C4-2B (cell line): ENCODE data around the gene TNFRSF11A.

Source experiments
- H3K27ac ChIP-seq: fragments of 450-650 bp; 2 replicates; pipeline ENCODE4 v1.5.1; 2017
- CTCF ChIP-seq: fragments of 450-650 bp; conservative IDR thresholded peaks from 2 replicates; pipeline ENCODE4 v1.5.1; 2017; ENCODE audit warnings: mild to moderate bottlenecking
- ZFX ChIP-seq: fragments of 450-650 bp; IDR thresholded peaks from 2 replicates; pipeline ENCODE4 v1.6.1; 2017

TNFRSF11A gene

GRCh38 chr18:62361288-62361687 lies 36.2 kb downstream of the TNFRSF11A start:
- H3K27ac ChIP-seq = no peak overlapping the region
- no peak for TF ChIP-seq CTCF
- TF ChIP-seq ZFX = no peak

- TF ChIP-seq ZFX (no peak), CTCF (no peak)
- no peak overlapping the region for H3K27ac ChIP-seq
Measured at GRCh38 chr18:62364558-62364957, 39.4 kb downstream of the TNFRSF11A start.

- TF ChIP-seq ZFX = no peak
- no peak for TF ChIP-seq CTCF
- H3K27ac ChIP-seq = no peak overlapping the region
Measured at GRCh38 chr18:62365420-62365819, 40.3 kb downstream of the TNFRSF11A start.

- no peak overlapping the region for H3K27ac ChIP-seq
- no peak for TF ChIP-seq ZFX
- TF ChIP-seq CTCF = no peak
Measured at GRCh38 chr18:62366992-62367391, 41.9 kb downstream of the TNFRSF11A start.

- TF ChIP-seq CTCF (no peak), ZFX (no peak)
- H3K27ac ChIP-seq = no peak overlapping the region
Measured at GRCh38 chr18:62368100-62368499, 43.0 kb downstream of the TNFRSF11A start.

GRCh38 chr18:62369129-62369644 lies 44.1 kb downstream of the TNFRSF11A start:
- no peak for TF ChIP-seq CTCF
- no peak for TF ChIP-seq ZFX
- H3K27ac ChIP-seq = no peak overlapping the region

GRCh38 chr18:62370366-62370765 lies 45.3 kb downstream of the TNFRSF11A start:
- no peak overlapping the region for H3K27ac ChIP-seq
- TF ChIP-seq ZFX (no peak), CTCF (no peak)
